Ascending aorta (tissue), 2 donors: Measurements from ENCODE around the gene CHCHD1. TPM values are rescaled to one million over a fixed set of nuclear protein-coding genes. Genes with fewer than 3 reads are reported as not detected.

Experiments
- DNase-seq, 2 donors: peaks; one replicate each; pipeline ENCODE4 v3.0.0-alpha.2; 2019; ENCODE audit warnings: low spot score in 2 of 2
- H3K27ac ChIP-seq, 2 donors: fragments of 200-600 bp; sonication (generic); one replicate each; pipeline ENCODE4 v1.5.1; 2016 to 2017; ENCODE audit warnings: mild to moderate bottlenecking in 1 of 2
- H3K27me3 ChIP-seq: fragments of 200-600 bp; sonication (generic); one replicate; pipeline ENCODE4 v1.5.1; 2017
- H3K36me3 ChIP-seq, 2 donors: fragments of 200-600 bp; sonication (generic); one replicate each; pipeline ENCODE4 v1.5.1; 2016
- H3K4me1 ChIP-seq, 2 donors: fragments of 200-600 bp; sonication (generic); one replicate each; pipeline ENCODE4 v1.5.1; 2016 to 2017; ENCODE audit warnings: mild to moderate bottlenecking in 1 of 2
- H3K4me3 ChIP-seq, 2 donors: fragments of 200-600 bp; sonication (generic); one replicate each; pipeline ENCODE4 v1.5.1; 2016 to 2017; ENCODE audit warnings: mild to moderate bottlenecking in 1 of 2
- H3K9me3 ChIP-seq, 2 donors: fragments of 200-600 bp; sonication (generic); one replicate each; pipeline ENCODE4 v1.5.1; 2016
- intact Hi-C: fragments of 100-400 bp; cut with DNase I; formaldehyde crosslinking; loops from one replicate; pipeline ENCODE4 v1.15.1; 2023
- total RNA-seq: library from RNA; depleted of rRNA; stranded (reverse); fragments of >200 nt; gene quantifications from one replicate; pipeline ENCODE4 v1.1.0, GENCODE V29; 2016
- TF ChIP-seq, protein P1 (sequence below), 3 experiments: fragments of 200-600 bp in 2 of 3; fragments of 450-650 bp in 1 of 3; sonication (generic) in 2 of 3; IDR thresholded peaks; one replicate each; pipeline ENCODE4 v1.5.1; 2016 to 2019; ENCODE audit warnings: antibody characterized with exemption in 3 of 3, mild to moderate bottlenecking in 1 of 3, moderate library complexity in 1 of 3

CHCHD1 gene
- total RNA-seq, 1 donor from 2014 or later = 24.5 TPM

DNA sequence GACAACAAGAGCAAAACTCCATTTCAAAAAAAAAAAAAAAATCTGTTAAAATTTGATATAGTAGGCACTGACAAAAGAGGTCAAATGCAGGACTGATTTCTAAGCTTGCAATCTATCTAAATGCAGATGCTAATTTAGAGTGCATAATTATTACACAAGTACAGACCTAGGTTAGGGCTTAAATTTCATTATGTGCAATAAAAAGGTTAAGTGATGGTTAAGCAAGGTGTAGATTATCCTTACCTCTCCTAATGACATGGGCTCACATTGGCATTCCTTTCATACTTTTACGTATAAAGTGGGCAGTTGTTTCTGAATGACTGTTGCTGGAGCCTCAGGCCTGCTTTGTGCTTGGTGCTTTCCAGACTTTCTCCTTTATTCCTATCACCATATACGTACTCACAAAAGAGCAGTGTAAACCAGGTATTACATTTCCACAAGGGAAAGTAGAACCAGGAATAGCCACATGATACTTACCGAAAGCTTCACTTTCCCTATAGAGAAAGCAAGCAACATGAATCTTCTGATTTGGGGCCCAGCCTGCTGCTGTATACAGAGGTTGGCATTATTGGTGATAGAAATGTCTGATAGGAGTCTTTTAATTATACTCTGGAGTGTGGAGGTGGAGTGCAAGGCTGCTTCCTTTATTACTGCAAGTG lies 2.2 kb upstream of the CHCHD1 start:
- no peak overlapping the region for H3K27ac ChIP-seq
- H3K9me3 ChIP-seq = no peaks in the 10 kb centered on the region
- no peaks in the 10 kb centered on the region for H3K27me3 ChIP-seq
- H3K36me3 ChIP-seq = peaks cover 6 to 39% of the 10 kb centered on the region in 2 donors
- no peak overlapping the region for H3K4me3 ChIP-seq
- TF ChIP-seq, protein P1, sequence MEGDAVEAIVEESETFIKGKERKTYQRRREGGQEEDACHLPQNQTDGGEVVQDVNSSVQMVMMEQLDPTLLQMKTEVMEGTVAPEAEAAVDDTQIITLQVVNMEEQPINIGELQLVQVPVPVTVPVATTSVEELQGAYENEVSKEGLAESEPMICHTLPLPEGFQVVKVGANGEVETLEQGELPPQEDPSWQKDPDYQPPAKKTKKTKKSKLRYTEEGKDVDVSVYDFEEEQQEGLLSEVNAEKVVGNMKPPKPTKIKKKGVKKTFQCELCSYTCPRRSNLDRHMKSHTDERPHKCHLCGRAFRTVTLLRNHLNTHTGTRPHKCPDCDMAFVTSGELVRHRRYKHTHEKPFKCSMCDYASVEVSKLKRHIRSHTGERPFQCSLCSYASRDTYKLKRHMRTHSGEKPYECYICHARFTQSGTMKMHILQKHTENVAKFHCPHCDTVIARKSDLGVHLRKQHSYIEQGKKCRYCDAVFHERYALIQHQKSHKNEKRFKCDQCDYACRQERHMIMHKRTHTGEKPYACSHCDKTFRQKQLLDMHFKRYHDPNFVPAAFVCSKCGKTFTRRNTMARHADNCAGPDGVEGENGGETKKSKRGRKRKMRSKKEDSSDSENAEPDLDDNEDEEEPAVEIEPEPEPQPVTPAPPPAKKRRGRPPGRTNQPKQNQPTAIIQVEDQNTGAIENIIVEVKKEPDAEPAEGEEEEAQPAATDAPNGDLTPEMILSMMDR (IDR thresholded peaks at IDR 0.05) = no peak
- peaks cover 11 to 22% of the 10 kb centered on the region in 2 donors for H3K4me1 ChIP-seq
- no peak for DNase-seq
- intact Hi-C loops = no loop called here

DNA sequence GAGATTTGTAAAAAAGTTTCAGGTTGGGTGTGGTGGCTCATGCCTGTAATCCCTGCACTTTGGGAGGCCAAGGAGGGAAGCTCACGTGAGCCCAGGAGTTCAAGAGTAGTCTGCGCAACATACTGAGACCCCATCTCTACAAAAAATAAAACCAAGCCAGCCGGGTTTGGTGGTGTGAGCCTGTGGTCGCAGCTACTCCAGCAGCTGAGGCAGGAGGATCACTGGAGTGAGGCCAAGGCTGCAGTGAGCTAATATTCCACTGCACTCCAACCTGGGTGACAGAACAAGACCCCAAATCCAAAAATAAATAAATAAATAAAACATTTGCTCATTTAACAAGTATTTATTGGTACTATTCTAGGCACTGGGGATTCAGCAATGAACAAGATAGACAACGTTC lies 1.5 kb upstream of the CHCHD1 start:
- DNase-seq = no peak
- Histone ChIP-seq H3K4me1 (peaks cover 11 to 20% of the 10 kb centered on the region in 2 donors), H3K27ac (no peak overlapping the region), H3K9me3 (no peaks in the 10 kb centered on the region), H3K4me3 (no peak overlapping the region), H3K27me3 (no peaks in the 10 kb centered on the region), H3K36me3 (peaks cover 6 to 36% of the 10 kb centered on the region in 2 donors)
- intact Hi-C loops = no loop called here
- TF ChIP-seq, protein P1 (IDR thresholded peaks at IDR 0.05) = no peak

DNA sequence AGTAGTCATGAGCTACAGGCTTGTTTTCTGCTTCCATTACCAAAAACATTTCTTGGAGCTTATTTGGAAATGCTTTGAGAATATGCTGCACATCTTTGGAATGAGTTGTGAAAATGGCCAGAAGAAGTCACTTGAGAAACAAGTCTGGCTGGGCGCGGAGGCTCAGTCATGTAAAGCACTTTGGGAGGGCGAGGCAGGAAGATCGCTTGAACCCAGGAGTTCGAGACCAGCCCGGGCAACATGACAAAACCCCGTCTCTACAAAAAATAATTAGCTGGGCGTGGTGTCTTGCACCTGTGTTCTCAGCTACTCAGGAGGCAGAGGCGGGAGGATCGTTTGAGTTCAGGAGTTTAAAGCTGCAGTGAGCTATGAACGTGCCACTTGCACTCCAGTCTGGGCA lies 882 bp upstream of the CHCHD1 start:
- Histone ChIP-seq H3K9me3 (no peaks in the 10 kb centered on the region), H3K36me3 (peaks cover 6 to 30% of the 10 kb centered on the region in 2 donors), H3K27ac (peak overlapping the region in 1 of 2 donors; percentile 93), H3K4me1 (peaks cover 11 to 18% of the 10 kb centered on the region in 2 donors), H3K27me3 (no peaks in the 10 kb centered on the region), H3K4me3 (peak overlapping the region; percentile 86 to 92)
- TF ChIP-seq, protein P1 (IDR thresholded peaks at IDR 0.05) = no peak
- DNase-seq = no peak
- intact Hi-C loops = no loop called here

DNA sequence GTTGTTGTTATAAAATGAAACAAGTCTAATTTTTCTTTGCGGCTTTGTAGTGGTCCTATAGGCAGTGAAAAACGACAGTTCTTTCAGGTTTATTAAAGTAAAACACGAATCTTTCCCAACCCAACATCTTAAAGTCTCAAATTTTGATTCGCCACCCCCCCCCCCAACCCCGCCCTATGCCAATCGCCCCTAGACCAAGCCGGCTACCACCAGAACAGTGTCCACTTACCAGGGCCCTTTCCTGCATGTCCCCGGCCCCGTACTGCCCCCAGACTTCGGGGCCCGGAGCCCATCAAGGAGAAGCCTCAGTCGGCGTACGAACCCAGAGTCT lies 335 bp upstream of the CHCHD1 start:
- no peaks in the 10 kb centered on the region for H3K9me3 ChIP-seq
- DNase-seq = no peak
- peak overlapping the region; percentile 93 to 96 for H3K27ac ChIP-seq
- intact Hi-C loops = no loop called here
- H3K4me1 ChIP-seq = peaks cover 11 to 19% of the 10 kb centered on the region in 2 donors
- TF ChIP-seq, protein P1 (IDR thresholded peaks at IDR 0.05) = no peak
- peaks cover 6 to 24% of the 10 kb centered on the region in 2 donors for H3K36me3 ChIP-seq
- H3K4me3 ChIP-seq = peak overlapping the region; percentile 86 to 92
- no peaks in the 10 kb centered on the region for H3K27me3 ChIP-seq

DNA sequence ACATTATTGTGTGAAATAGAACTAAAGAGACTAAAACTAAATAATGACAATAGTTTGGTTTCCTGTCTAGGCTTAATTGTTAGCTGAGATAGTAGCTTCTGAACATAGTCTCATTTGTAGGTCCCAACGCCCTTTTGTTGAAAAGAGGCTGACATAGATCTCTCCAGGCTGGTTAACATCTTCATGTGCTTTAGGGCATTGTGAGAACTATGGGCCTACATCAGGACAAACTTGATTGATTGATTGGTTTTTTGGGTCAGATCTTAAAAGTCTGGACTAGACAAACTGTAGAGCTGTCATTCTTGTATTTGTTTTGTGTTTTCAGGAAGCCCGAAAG lies 869 bp downstream of the CHCHD1 start:
- no peak for DNase-seq
- Histone ChIP-seq H3K4me1 (peaks cover 15 to 31% of the 10 kb centered on the region in 2 donors), H3K27me3 (no peaks in the 10 kb centered on the region), H3K4me3 (peak overlapping the region; percentile 86 to 92), H3K9me3 (no peaks in the 10 kb centered on the region), H3K36me3 (peaks cover 6 to 20% of the 10 kb centered on the region in 2 donors), H3K27ac (peak overlapping the region; percentile 93 to 96)
- TF ChIP-seq, protein P1 (IDR thresholded peaks at IDR 0.05) = no peak
- intact Hi-C loops = no loop called here
